GM12872 (cell line): ENCODE results near the gene ERC2.

ENCODE experiments used
- TF ChIP-seq, protein P1 (sequence below): IDR thresholded peaks from 3 replicates; pipeline ENCODE4 v1.5.1; 2011; ENCODE audit warnings: low read depth, mild to moderate bottlenecking, low read length, moderate library complexity; ENCODE audit not compliant: insufficient read depth

Gene ERC2

DNA sequence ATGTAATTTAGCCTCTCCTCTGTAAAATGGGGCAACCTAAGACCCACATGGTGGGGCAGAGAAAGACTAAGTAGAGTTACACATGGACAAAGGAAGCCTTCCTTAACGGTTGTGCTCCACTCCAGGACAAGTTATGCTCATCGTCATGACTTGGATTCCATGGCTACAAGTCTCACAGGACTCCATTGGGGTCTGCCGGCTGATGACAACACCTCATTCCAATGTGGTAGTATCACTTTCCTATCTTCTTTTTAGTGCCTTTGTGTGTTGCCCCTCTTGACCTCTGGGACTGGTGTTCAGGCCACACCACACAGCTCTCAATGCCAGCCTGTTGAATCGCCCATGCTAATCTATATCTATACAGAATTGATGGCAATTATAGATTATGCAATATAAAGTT is 799.9 kb downstream of the ERC2 start:
- TF ChIP-seq, protein P1, sequence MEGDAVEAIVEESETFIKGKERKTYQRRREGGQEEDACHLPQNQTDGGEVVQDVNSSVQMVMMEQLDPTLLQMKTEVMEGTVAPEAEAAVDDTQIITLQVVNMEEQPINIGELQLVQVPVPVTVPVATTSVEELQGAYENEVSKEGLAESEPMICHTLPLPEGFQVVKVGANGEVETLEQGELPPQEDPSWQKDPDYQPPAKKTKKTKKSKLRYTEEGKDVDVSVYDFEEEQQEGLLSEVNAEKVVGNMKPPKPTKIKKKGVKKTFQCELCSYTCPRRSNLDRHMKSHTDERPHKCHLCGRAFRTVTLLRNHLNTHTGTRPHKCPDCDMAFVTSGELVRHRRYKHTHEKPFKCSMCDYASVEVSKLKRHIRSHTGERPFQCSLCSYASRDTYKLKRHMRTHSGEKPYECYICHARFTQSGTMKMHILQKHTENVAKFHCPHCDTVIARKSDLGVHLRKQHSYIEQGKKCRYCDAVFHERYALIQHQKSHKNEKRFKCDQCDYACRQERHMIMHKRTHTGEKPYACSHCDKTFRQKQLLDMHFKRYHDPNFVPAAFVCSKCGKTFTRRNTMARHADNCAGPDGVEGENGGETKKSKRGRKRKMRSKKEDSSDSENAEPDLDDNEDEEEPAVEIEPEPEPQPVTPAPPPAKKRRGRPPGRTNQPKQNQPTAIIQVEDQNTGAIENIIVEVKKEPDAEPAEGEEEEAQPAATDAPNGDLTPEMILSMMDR, result no peak

DNA sequence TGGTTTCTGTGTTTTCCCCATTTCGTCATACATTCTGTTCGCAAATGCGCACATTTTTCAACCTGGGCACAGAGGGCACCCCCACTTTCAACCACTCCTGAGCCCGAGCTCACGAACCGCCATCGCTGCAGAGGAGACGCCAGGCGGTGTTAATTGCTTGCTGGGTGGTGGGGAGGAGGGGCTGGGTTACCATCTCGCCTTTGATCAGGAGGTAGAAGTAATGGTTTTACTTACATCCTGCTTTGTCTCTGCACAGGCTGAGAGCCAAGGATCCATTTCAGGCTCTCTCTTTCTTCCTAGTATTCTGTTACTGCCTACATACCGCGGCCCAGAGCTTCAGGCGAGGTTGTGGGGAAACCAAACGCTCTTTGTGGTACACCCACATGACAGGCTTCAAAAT is 803.9 kb downstream of the ERC2 start:
- TF ChIP-seq, protein P1, result no peak

DNA sequence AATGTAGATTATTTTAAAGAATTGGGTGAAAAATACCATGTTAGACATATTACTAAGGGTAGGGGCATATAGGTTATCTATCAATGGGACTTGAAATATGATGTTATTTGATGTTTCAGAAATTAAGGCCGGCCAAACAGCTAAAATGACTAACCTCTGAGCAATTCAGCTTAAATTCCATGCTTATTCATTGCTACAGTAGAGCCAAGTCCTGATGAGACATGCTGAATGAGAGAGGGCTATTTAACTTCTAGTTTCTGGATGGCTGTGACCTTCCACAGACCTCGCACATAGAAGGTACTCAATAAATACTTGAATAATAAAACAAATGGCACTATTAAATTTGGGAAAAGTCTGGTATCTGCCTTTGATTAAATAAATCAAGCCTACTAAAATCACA is 805.6 kb downstream of the ERC2 start:
- TF ChIP-seq, protein P1, result no peak

DNA sequence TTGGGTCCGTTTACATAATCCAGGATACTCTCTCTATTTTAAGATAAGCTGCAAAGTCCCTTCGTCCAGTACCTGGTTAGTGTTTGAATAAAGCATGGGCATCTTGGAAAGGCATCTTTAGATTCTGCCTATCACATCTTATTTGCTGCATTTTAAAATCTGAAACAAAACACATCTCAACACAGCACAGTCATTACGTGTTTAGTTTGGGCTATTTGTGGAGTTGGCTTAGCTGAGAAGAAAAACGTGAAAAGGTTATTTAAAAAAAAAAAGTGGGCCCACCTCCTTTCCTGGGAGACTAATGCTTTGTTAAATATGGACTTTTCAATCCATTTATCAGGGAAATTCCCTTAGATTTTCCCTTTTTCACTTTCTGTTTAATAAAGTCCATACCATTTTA is 806.7 kb downstream of the ERC2 start:
- TF ChIP-seq, protein P1, result no peak

DNA sequence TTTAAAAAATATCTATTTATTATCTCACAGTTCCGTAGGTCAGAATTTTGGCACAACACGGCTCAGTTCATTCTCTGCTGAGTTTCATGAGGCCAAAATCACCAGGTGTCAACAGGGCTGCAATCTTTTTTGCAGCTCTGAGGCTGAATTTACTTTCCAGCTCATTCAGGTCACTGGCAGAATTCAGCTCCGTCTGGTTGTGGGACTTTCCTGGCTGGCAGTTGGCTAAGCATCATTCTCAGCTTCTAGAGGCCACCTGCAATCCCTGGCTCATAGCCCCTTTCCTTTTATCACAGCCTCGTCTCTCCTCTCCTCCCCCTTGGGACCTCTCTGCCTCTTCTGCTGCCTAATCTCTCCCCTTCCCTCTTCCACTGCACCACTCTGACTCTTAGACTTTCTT is 807.1 kb downstream of the ERC2 start:
- TF ChIP-seq, protein P1, result no peak

DNA sequence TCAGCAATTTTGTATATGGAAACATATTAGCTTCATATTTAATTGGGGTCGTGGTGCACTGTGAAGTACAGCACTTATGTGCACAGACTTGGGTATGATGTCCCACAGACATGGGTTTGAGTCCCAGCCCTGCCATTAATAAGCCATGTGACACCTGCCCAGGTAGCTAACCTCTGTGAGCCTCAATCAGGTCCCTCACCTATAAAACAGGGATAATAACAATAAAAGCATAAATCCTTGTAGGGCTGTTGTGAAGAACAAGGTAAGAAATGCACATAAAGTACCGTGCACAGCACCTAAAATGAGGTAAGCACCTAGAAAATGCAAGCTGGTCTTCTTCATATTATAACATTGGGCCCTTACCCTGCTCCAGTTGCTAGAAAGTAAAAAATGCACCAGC is 807.6 kb downstream of the ERC2 start:
- TF ChIP-seq, protein P1, result no peak

DNA sequence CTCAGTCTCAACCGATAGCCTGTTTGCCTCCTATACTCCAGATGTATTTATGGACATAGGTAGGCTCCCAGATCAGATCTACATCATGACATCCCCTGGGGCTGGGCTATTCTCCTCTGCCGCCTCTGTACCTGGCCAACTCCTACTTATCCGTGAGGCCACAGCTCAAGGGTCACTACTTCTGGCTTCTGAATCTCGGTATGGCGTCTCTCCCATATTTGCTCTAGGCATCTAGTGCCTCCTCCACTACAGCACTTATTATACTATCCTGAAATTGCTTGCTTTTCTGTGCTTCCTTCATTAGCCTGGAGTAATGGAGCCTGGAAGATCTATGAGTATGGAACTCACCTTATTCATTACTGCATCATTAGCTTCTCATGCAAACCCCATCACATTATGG is 808.6 kb downstream of the ERC2 start:
- TF ChIP-seq, protein P1, result no peak
